Glutamatergic neuron (in vitro differentiated cells): ENCODE measurements around the gene TOP3A. TPM values are rescaled to one million over a fixed set of nuclear protein-coding genes. Genes with fewer than 3 reads are reported as not detected.

Experiments
- DNase-seq: peaks from one replicate; pipeline ENCODE4 v3.0.0; 2022
- H3K27ac Mint-ChIP-seq: one replicate; pipeline ENCODE4 v1.8.0; 2020; ENCODE audit warnings: mild to moderate bottlenecking, mixed read lengths, inconsistent platforms; ENCODE audit not compliant: unreplicated experiment
- H3K27me3 Mint-ChIP-seq: one replicate; pipeline ENCODE4 v1.8.0; 2020; ENCODE audit warnings: mild to moderate bottlenecking, moderate library complexity, mixed read lengths, inconsistent platforms; ENCODE audit not compliant: unreplicated experiment
- H3K36me3 Mint-ChIP-seq: one replicate; pipeline ENCODE4 v1.8.0; 2020; ENCODE audit warnings: mild to moderate bottlenecking, mixed read lengths, inconsistent platforms; ENCODE audit not compliant: unreplicated experiment
- H3K4me1 Mint-ChIP-seq: one replicate; pipeline ENCODE4 v1.8.0; 2020; ENCODE audit warnings: mild to moderate bottlenecking, low read depth, mixed read lengths, inconsistent platforms; ENCODE audit not compliant: unreplicated experiment
- H3K4me3 Mint-ChIP-seq: one replicate; pipeline ENCODE4 v1.8.0; 2020; ENCODE audit warnings: mild to moderate bottlenecking, mixed read lengths, inconsistent platforms; ENCODE audit not compliant: unreplicated experiment
- H3K9me3 Mint-ChIP-seq: one replicate; pipeline ENCODE4 v1.8.0; 2020; ENCODE audit warnings: mild to moderate bottlenecking, moderate library complexity, mixed read lengths, inconsistent platforms; ENCODE audit not compliant: unreplicated experiment
- total RNA-seq: library from RNA; stranded (reverse); fragmentation: NEBNext Ultra II Directional; extraction: Animal tissue kit (Norgen Biotek cat#: 25700); gene quantifications from one replicate; pipeline ENCODE4 v1.2.1, GENCODE V29; 2021; ENCODE audit not compliant: unreplicated experiment
- TF ChIP-seq, protein P1 (sequence below): fragments of 200-600 bp; sonication (generic); IDR thresholded peaks from one replicate; pipeline ENCODE4 v1.5.0; 2021; ENCODE audit not compliant: partially characterized antibody, unreplicated experiment

The TOP3A gene
- total RNA-seq, 1 donor from 2014 or later: 58.6 TPM

DNA sequence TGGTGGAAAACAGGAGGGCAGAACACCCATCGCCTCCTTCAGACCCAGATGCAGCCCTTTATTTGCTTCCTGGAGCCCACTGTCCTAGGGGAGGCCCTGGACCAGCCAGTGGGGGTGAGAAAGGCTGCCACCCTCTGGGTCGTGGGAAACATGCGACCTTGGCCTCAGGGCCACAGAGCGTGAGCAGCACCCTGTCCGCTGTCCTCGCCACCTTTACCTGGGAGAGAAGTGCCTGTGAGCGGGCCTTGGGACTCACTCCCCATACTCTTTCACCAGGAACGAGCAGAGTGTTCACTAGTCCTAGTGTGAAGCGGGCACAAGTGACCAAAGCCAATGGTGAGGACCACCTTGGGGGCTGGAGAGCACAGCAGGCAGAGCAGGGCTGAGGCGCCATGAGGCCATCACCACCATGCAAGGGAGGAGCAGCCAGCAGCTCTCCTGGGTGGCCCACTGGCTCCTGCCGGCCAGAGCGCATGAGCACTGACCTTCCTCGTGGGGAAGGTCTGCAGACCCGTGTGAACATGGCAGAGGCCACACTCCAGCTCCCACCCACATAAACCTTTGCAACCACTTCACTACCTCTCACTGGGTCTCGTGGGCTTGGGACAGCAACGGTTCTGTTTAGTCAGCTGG is 8.8 kb upstream of the TOP3A start:
- H3K9me3 Mint-ChIP-seq: peaks cover 3% of the 10 kb centered on the region
- DNase-seq: no peak
- H3K4me3 Mint-ChIP-seq: no peak overlapping the region

DNA sequence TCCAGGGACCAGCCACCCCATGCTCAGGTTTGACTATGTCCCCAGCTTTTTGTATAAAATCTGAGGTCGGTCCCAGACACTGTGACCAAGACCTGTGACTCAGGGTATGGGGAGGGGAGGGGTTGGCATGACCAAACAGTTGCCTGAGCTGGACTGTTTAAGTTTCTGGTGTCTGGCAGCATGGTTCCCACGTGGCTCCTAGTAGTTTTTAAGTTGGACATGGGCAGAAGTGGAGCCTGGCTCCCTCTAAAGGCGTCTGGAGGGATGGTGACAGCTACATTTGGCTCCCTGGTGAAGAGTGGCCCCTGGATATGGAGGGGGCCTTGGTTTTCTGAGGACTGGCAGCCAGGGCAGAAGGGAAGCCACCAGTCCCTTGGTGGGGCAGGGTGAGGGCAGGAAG is 8.2 kb upstream of the TOP3A start:
- Mint-ChIP-seq H3K27me3 (peaks cover 2% of the 10 kb centered on the region), H3K27ac (no peak overlapping the region), H3K36me3 (no peaks in the 10 kb centered on the region), H3K4me1 (peaks cover 11% of the 10 kb centered on the region), H3K4me3 (no peak overlapping the region), H3K9me3 (peaks cover 3% of the 10 kb centered on the region)
- no peak for DNase-seq
- TF ChIP-seq, protein P1, sequence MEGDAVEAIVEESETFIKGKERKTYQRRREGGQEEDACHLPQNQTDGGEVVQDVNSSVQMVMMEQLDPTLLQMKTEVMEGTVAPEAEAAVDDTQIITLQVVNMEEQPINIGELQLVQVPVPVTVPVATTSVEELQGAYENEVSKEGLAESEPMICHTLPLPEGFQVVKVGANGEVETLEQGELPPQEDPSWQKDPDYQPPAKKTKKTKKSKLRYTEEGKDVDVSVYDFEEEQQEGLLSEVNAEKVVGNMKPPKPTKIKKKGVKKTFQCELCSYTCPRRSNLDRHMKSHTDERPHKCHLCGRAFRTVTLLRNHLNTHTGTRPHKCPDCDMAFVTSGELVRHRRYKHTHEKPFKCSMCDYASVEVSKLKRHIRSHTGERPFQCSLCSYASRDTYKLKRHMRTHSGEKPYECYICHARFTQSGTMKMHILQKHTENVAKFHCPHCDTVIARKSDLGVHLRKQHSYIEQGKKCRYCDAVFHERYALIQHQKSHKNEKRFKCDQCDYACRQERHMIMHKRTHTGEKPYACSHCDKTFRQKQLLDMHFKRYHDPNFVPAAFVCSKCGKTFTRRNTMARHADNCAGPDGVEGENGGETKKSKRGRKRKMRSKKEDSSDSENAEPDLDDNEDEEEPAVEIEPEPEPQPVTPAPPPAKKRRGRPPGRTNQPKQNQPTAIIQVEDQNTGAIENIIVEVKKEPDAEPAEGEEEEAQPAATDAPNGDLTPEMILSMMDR: no peak

More for the DNA sequence above, 8.8 kb upstream of the TOP3A start:
- Mint-ChIP-seq H3K4me1 (peaks cover 10% of the 10 kb centered on the region), H3K36me3 (no peaks in the 10 kb centered on the region), H3K27ac (no peak overlapping the region), H3K27me3 (peaks cover 2% of the 10 kb centered on the region)
- TF ChIP-seq, protein P1: no peak

DNA sequence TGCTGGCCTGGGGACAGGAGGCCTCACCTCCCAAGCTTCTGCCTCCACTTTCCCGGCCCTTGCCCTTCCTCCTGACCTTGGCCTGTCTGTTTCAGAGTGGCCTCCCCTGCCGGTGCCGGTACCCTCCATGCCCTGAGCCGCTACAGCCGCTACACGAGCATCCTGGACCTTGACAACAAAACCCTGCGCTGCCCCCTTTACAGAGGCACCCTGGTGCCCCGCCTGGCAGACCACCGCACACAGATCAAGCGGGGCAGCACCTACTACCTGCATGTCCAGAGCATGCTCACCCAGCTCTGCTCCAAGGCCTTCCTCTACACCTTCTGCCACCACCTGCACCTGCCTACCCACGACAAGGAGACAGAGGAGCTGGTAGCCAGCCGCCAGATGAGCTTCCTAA is 7.7 kb upstream of the TOP3A start:
- TF ChIP-seq, protein P1: no peak
- Mint-ChIP-seq H3K27me3 (peaks cover 2% of the 10 kb centered on the region), H3K9me3 (peaks cover 1% of the 10 kb centered on the region), H3K27ac (no peak overlapping the region), H3K4me3 (no peak overlapping the region), H3K36me3 (no peaks in the 10 kb centered on the region), H3K4me1 (peaks cover 11% of the 10 kb centered on the region)
- no peak for DNase-seq

DNA sequence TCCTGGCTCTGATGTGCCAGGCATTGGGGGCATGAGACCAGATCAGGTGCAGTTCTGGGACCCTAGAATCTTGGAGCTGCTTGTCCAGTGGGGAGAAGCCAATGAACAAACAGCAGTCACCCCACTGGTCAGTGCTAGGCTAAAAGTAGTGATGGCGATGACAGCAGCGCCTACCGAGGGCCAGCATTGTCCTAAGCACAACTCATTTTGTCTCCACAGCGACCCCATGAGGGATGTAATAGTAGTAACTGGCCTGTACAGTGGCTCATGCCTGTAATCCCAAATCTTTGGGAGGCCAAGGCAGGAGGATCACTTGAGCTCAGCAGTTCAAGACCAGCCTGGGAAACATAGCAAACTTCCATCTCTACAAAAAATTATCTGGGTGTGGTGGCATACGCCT is 6.5 kb upstream of the TOP3A start:
- Mint-ChIP-seq H3K9me3 (peaks cover 1% of the 10 kb centered on the region), H3K27ac (no peak overlapping the region), H3K27me3 (peaks cover under 1% of the 10 kb centered on the region), H3K36me3 (no peaks in the 10 kb centered on the region), H3K4me3 (no peak overlapping the region), H3K4me1 (peaks cover 11% of the 10 kb centered on the region)
- no peak for DNase-seq
- TF ChIP-seq, protein P1: peak; percentile 12

DNA sequence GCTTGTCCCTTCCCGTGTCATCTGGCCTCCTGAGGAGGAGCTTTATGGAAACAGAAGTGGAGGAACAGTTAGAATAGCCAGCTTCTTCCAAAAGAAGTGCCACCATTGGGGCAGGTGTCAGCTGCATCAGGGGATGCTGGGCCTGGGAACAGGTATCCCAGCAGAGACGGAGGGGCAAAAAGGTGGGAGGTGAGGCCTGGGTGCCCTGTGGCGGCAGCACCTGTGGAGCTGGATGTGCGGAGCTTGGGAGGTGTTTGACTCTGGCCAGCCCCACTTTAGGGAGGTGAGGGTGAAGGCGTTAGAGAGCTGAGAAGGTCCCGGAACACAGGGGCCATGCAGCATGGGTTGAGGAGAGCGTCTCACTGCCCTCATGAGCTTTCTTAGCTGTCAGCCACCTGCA is 5.5 kb upstream of the TOP3A start:
- Mint-ChIP-seq H3K27ac (no peak overlapping the region), H3K36me3 (no peaks in the 10 kb centered on the region)

More for the DNA sequence above, 5.5 kb upstream of the TOP3A start:
- Mint-ChIP-seq H3K4me3 (peak overlapping the region; percentile 26), H3K9me3 (peaks cover 1% of the 10 kb centered on the region), H3K27me3 (no peaks in the 10 kb centered on the region), H3K4me1 (peaks cover 16% of the 10 kb centered on the region)
- TF ChIP-seq, protein P1: no peak
- no peak for DNase-seq
